HL-60 (cell line): ENCODE measurements around the gene SORT1.

Experiments
- CTCF ChIP-seq: IDR thresholded peaks from one replicate; pipeline ENCODE4 v1.5.1; 2011; ENCODE audit warnings: low read length, control low read depth, inconsistent platforms; ENCODE audit not compliant: insufficient read depth
- GABPA ChIP-seq: IDR thresholded peaks from 2 replicates; pipeline ENCODE4 v1.6.1; 2012; ENCODE audit warnings: low read depth
- POLR2AphosphoS5 ChIP-seq: IDR thresholded peaks from 2 replicates; pipeline ENCODE4 v1.6.1; 2012; ENCODE audit warnings: low read depth
- REST ChIP-seq: IDR thresholded peaks from 2 replicates; pipeline ENCODE4 v1.6.1; 2012; ENCODE audit warnings: low read depth; ENCODE audit not compliant: insufficient replicate concordance
- SPI1 ChIP-seq: IDR thresholded peaks from 2 replicates; pipeline ENCODE4 v1.6.1; 2012; ENCODE audit warnings: low read depth, mild to moderate bottlenecking, borderline replicate concordance

- TF ChIP-seq CTCF (no peak), GABPA (no peak), SPI1 (no peak), POLR2AphosphoS5 (no peak), REST (no peak)
Measured at GRCh38 chr1:109388884-109389637, 8.7 kb downstream of the SORT1 start.
